Measurements from ENCODE around the gene CCDC61.

Gene CCDC61

DNA sequence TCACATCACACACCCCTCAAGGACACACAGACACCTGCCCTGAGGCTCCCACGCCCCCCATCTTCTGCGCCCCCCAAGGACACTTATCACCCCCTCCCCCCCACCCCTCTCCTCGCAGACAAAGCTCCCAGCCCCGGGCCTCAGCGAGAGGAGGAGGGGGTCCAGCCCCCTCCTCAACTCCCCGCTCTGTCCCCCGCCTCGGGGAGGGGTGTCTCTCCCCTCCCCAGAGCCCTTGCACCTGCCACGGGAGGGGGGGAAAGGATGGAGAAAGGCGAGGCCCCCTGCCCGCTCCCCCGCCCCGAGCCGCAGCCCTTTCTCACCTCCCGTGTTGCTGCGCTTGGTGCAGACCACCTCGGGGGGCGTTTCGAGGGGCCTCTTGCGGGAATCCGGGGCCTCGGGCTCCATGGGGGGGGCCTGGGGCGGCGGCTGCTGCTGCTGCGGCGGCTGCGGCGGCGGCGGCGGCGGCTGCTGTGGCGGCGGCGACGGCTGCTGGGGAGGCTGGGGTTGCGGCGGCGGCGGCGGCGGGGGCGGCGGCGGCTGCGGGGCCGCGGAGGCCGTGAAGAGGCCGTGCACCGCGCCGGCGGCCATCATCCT, 22.2 kb upstream of the CCDC61 start:
- no peaks in the 10 kb centered on the region for H3K9me3 ChIP-seq (ENCODE audit: control insufficient read depth in 5 of 5, low read length in 5 of 5)
- H3K27me3 ChIP-seq (ENCODE audit: control insufficient read depth in 5 of 5, insufficient read depth in 4 of 5, low read length in 5 of 5) = peaks cover 34 to 44% (median 38%) of the 10 kb centered on the region in 5 donors
- peaks cover 0 to 3% (median 0%) of the 10 kb centered on the region in 5 donors for H3K36me3 ChIP-seq (ENCODE audit: control insufficient read depth in 5 of 5, insufficient read depth in 5 of 5, low read length in 5 of 5)
- peaks cover 2 to 33% (median 19%) of the 10 kb centered on the region in 5 donors for H3K4me1 ChIP-seq (ENCODE audit: control insufficient read depth in 5 of 5, insufficient read depth in 5 of 5, low read length in 5 of 5)
- peak overlapping the region; percentile 77 for H3K27ac ChIP-seq (ENCODE audit: low read depth, low read length)
- peak overlapping the region in 1 of 5 donors; percentile 79 for H3K9ac ChIP-seq (ENCODE audit: low read length in 5 of 5)
- peak overlapping the region in 4 of 5 donors; percentile 47 to 84 (median 62) for H3K4me3 ChIP-seq (ENCODE audit: low read depth in 1 of 5, low read length in 5 of 5)

DNA sequence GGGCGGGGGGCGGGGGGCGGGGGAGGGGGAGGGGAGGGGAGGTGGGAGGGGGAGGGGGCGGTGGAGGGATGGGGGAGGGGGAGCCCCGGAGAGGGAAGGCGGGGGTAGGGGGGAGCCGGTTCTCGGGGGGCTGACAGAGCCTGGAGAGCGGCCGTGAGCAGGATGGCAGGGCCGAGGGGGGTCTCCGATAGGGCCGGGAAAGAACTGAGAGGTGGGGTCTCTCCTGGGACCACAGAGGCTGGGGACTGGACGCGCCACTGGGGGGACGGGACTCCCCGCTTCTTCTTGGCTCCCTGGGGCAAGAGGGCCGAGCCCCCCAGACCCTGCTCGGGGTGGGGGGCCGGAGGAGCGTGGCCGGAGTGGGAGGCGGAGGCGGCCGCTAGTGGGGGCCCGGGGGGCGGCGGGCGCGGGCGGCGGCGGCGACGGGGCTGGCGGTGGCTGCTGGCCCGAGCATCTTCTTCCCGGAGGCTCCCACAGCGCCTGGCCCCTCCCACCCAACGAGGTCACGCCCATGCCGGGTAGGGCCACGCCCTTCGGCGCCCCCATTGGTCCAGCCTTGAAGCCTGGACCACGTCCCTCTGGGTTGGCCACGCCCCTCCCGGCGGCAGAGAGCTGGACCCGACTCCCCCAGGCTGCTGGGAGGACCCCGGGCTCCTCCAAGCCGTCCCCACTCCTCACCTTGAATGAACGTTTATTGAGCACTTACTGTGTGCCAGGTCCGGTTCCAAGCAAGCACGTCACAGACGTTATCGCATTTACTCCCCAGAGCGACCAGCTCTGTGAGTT, 21.5 kb upstream of the CCDC61 start, which contains the start of gene NOVA2:
TSS of gene NOVA2 (minus strand) at position 313 of the 786 bp plus-strand sequence. CDS start 514 bp downstream, outside the sequence.
- Histone ChIP-seq H3K4me3 (ENCODE audit: low read depth in 1 of 5, low read length in 5 of 5) (peak within 1 kb of the TSS; percentile 33 to 84 (median 61)), H3K36me3 (ENCODE audit: control insufficient read depth in 5 of 5, insufficient read depth in 5 of 5, low read length in 5 of 5) (no peaks in the 10 kb centered on the region), H3K27ac (ENCODE audit: low read depth, low read length) (peak within 1 kb of the TSS; percentile 77), H3K9ac (ENCODE audit: low read length in 5 of 5) (peak within 1 kb of the TSS in 3 of 5 donors; percentile 0 to 79 (median 16)), H3K9me3 (ENCODE audit: control insufficient read depth in 5 of 5, low read length in 5 of 5) (no peaks in the 10 kb centered on the region), H3K27me3 (ENCODE audit: control insufficient read depth in 5 of 5, insufficient read depth in 4 of 5, low read length in 5 of 5) (peaks cover 34 to 43% (median 38%) of the 10 kb centered on the region in 5 donors), H3K4me1 (ENCODE audit: control insufficient read depth in 5 of 5, insufficient read depth in 5 of 5, low read length in 5 of 5) (peaks cover 2 to 33% (median 19%) of the 10 kb centered on the region in 5 donors)

DNA sequence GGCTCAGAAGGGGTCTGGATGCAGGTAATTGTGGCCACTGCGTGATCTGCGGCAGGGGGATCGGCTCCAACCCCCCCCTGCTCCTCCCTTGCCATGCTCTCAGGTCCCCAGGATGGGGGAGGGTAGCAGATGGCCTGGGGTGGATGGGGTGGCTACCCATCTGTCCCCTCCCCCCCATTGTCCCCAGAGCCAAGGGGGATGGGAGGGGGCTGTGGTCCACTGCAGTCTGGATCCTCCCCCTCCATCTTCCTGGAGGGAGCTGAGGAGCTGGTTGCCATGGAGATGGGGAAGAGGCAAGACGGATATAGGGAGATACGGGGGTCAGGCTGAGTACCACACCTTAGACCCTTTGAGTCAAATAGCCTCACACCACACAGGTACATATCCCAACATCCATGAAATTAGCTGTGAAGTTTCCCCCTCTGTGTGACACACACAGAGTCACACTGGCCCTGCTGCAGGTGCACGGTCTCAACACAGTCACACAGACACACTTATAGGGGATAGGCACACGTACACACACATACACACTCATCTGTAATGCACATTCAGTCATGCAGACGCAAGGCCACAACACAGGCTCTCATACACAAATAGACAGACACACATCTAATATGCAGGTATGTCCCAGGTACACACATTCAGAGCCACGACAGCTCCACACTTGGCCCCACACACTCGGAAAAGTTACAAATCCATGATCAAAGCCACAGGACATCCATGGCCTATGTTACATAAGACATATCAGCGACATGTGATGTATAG, 19.8 kb upstream of the CCDC61 start:
- H3K36me3 ChIP-seq (ENCODE audit: control insufficient read depth in 5 of 5, insufficient read depth in 5 of 5, low read length in 5 of 5) = no peaks in the 10 kb centered on the region
- peaks cover 32 to 47% (median 34%) of the 10 kb centered on the region in 5 donors for H3K27me3 ChIP-seq (ENCODE audit: control insufficient read depth in 5 of 5, insufficient read depth in 4 of 5, low read length in 5 of 5)
- H3K4me1 ChIP-seq (ENCODE audit: control insufficient read depth in 5 of 5, insufficient read depth in 5 of 5, low read length in 5 of 5) = peaks cover 2 to 23% (median 18%) of the 10 kb centered on the region in 5 donors
- no peak overlapping the region for H3K9ac ChIP-seq (ENCODE audit: low read length in 5 of 5)
- H3K27ac ChIP-seq (ENCODE audit: low read depth, low read length) = no peak overlapping the region
- H3K9me3 ChIP-seq (ENCODE audit: control insufficient read depth in 5 of 5, low read length in 5 of 5) = no peaks in the 10 kb centered on the region
- no peak overlapping the region for H3K4me3 ChIP-seq (ENCODE audit: low read depth in 1 of 5, low read length in 5 of 5)

DNA sequence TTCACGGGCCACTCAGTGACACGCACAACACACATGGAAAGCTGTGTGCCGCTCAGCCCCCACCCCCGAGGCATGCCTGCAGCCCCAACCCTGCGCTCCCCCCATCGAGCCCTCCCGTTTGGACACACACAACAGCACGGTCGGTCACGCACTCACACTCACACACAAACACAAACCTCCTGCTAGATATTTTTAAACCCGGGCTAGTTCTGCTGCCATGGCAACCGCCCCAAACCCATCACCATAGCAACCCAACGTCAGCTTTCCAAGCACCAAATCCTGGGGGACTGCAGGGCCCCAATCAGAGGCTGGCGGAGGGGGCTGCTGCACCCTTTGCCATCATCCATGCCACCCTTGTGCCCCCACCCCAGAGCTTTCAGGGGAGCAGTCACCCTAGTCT, 19.1 kb upstream of the CCDC61 start:
- Histone ChIP-seq H3K27ac (ENCODE audit: low read depth, low read length) (no peak overlapping the region), H3K9ac (ENCODE audit: low read length in 5 of 5) (no peak overlapping the region), H3K4me3 (ENCODE audit: low read depth in 1 of 5, low read length in 5 of 5) (no peak overlapping the region), H3K9me3 (ENCODE audit: control insufficient read depth in 5 of 5, low read length in 5 of 5) (no peaks in the 10 kb centered on the region), H3K27me3 (ENCODE audit: control insufficient read depth in 5 of 5, insufficient read depth in 4 of 5, low read length in 5 of 5) (peaks cover 28 to 40% (median 29%) of the 10 kb centered on the region in 5 donors), H3K4me1 (ENCODE audit: control insufficient read depth in 5 of 5, insufficient read depth in 5 of 5, low read length in 5 of 5) (peaks cover 2 to 16% (median 11%) of the 10 kb centered on the region in 5 donors), H3K36me3 (ENCODE audit: control insufficient read depth in 5 of 5, insufficient read depth in 5 of 5, low read length in 5 of 5) (no peaks in the 10 kb centered on the region)

DNA sequence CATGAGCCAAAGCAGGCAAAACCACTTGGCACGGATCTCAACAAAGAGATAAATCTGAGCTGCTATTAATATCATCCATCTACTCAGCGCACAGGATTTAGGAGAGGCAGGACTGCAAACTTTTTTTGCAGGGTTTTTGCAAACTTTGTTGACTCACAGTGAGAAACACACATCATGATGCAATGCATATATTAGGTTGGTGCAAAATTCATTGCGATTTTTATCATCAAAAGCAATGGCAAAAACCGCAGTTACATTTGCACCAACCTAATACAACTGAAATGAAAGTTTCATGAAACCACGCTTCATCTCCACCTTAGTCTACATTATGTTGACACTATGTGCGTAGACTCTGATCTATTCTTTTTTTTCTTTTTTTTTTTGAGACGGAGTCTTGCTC, 17.1 kb upstream of the CCDC61 start:
- Histone ChIP-seq H3K4me1 (ENCODE audit: control insufficient read depth in 5 of 5, insufficient read depth in 5 of 5, low read length in 5 of 5) (no peaks in the 10 kb centered on the region), H3K9me3 (ENCODE audit: control insufficient read depth in 5 of 5, low read length in 5 of 5) (no peaks in the 10 kb centered on the region), H3K36me3 (ENCODE audit: control insufficient read depth in 5 of 5, insufficient read depth in 5 of 5, low read length in 5 of 5) (no peaks in the 10 kb centered on the region), H3K9ac (ENCODE audit: low read length in 5 of 5) (no peak overlapping the region), H3K4me3 (ENCODE audit: low read depth in 1 of 5, low read length in 5 of 5) (no peak overlapping the region), H3K27ac (ENCODE audit: low read depth, low read length) (no peak overlapping the region), H3K27me3 (ENCODE audit: control insufficient read depth in 5 of 5, insufficient read depth in 4 of 5, low read length in 5 of 5) (peaks cover 12 to 24% (median 16%) of the 10 kb centered on the region in 5 donors)

DNA sequence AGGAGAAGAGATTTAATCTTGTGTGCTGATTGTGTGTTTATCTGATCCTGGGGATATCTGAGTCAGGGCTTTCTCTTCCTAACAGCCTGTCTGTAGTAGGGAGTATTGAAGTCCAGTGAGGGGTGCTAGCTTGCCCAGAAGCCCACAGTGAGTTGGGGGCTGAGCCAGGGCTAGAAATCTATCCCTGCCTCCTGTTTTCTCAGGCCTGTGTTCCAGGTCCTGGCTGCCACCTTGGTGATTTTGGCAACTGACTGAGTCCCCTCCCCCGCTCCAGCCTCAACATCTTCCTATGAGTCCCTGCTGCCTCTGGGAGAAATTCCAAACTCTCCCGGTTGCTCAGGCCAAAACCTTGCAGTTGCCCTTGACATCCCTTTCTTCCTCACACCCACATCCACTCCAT, 13.9 kb upstream of the CCDC61 start:
- Histone ChIP-seq H3K4me3 (ENCODE audit: low read depth in 1 of 5, low read length in 5 of 5) (no peak overlapping the region), H3K36me3 (ENCODE audit: control insufficient read depth in 5 of 5, insufficient read depth in 5 of 5, low read length in 5 of 5) (no peaks in the 10 kb centered on the region), H3K4me1 (ENCODE audit: control insufficient read depth in 5 of 5, insufficient read depth in 5 of 5, low read length in 5 of 5) (no peaks in the 10 kb centered on the region), H3K27me3 (ENCODE audit: control insufficient read depth in 5 of 5, insufficient read depth in 4 of 5, low read length in 5 of 5) (peaks cover 0 to 8% (median 4%) of the 10 kb centered on the region in 5 donors), H3K9ac (ENCODE audit: low read length in 5 of 5) (no peak overlapping the region), H3K9me3 (ENCODE audit: control insufficient read depth in 5 of 5, low read length in 5 of 5) (peaks cover 0 to 2% (median 0%) of the 10 kb centered on the region in 5 donors), H3K27ac (ENCODE audit: low read depth, low read length) (no peak overlapping the region)

DNA sequence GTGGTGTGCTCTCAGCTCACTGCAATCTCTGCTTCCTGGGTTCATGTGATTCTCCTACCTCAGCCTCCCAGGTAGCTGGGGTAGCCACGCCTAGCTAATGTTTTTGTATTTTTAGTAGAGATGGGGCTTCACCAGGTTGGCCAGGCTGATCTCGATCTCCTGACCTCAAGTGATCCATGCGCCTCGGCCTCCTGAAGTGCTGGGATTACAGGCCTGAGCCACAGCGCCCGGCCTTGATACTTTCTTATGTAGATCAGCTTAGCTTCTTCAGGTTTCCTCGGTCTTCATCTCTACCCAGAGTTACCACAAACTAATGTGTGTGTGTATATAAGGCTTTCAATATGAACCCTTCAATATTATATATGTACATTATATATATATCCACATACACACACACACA, 9.9 kb upstream of the CCDC61 start:
- Histone ChIP-seq H3K27me3 (ENCODE audit: control insufficient read depth in 5 of 5, insufficient read depth in 4 of 5, low read length in 5 of 5) (peaks cover 0 to 7% (median 0%) of the 10 kb centered on the region in 5 donors), H3K9ac (ENCODE audit: low read length in 5 of 5) (no peak overlapping the region), H3K4me1 (ENCODE audit: control insufficient read depth in 5 of 5, insufficient read depth in 5 of 5, low read length in 5 of 5) (no peaks in the 10 kb centered on the region), H3K9me3 (ENCODE audit: control insufficient read depth in 5 of 5, low read length in 5 of 5) (peaks cover 0 to 2% (median 0%) of the 10 kb centered on the region in 5 donors), H3K36me3 (ENCODE audit: control insufficient read depth in 5 of 5, insufficient read depth in 5 of 5, low read length in 5 of 5) (no peaks in the 10 kb centered on the region), H3K27ac (ENCODE audit: low read depth, low read length) (no peak overlapping the region), H3K4me3 (ENCODE audit: low read depth in 1 of 5, low read length in 5 of 5) (no peak overlapping the region)

DNA sequence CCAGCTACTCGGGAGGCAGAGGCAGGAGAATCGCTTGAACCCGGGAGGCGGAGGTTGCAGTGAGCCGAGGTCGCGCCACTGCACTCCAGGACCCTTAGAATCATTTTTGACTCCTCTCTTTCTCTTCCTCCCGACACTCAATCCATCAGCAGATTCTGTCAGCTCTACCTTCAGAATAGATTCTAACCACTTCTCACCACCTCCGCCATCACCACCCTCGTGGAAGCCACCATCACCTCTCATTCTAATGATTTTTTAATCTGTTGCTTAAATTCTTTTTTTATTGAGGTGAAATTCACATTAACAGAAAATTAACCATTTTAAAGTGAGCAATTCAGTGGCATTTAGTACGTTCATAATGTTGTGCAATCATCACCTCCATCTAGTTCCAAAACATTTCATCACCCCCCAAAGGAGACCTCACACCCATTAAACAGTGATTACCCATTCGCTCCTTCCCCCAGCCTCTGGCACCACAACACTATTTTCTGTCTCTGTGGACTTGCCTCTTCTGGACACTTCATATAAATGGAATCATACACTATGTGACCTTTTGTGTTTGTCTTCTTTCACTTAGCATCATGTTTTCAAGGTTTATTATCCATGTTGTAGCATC, 5.0 kb upstream of the CCDC61 start:
- no peaks in the 10 kb centered on the region for H3K9me3 ChIP-seq (ENCODE audit: control insufficient read depth in 5 of 5, low read length in 5 of 5)
- H3K9ac ChIP-seq (ENCODE audit: low read length in 5 of 5) = no peak overlapping the region
- H3K27ac ChIP-seq (ENCODE audit: low read depth, low read length) = no peak overlapping the region
- peaks cover 0 to 2% (median 0%) of the 10 kb centered on the region in 5 donors for H3K27me3 ChIP-seq (ENCODE audit: control insufficient read depth in 5 of 5, insufficient read depth in 4 of 5, low read length in 5 of 5)
- H3K36me3 ChIP-seq (ENCODE audit: control insufficient read depth in 5 of 5, insufficient read depth in 5 of 5, low read length in 5 of 5) = no peaks in the 10 kb centered on the region
- H3K4me1 ChIP-seq (ENCODE audit: control insufficient read depth in 5 of 5, insufficient read depth in 5 of 5, low read length in 5 of 5) = peaks cover 0 to 12% (median 6%) of the 10 kb centered on the region in 5 donors
- H3K4me3 ChIP-seq (ENCODE audit: low read depth in 1 of 5, low read length in 5 of 5) = no peak overlapping the region

DNA sequence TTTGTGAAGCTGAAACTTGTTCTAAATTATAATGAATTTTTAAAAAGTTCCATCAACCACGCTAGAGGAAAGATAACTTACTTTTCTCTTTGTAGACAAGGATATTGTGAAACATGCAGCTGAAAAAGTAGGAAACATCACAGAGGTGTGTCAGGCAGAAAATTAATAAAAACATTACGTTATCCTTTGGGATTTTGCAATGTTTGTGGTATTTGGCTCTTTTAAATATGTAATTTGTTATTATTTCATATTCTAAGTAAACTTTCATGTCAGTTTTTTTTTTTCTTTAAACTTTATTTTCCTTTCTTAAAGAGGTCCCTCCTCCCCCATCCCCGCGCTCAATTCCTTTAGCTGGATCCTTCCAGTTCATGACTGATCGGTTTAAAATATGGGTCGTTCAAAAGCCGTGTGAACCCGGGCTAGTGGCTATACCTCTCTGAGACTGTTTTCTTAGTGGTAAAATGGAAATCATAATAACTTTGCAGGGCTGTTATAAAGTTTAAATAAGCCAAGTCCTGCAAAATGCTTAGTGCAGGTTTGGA, 740 bp upstream of the CCDC61 start:
- Histone ChIP-seq H3K27ac (ENCODE audit: low read depth, low read length) (no peak overlapping the region), H3K36me3 (ENCODE audit: control insufficient read depth in 5 of 5, insufficient read depth in 5 of 5, low read length in 5 of 5) (peaks cover 0 to 5% (median 4%) of the 10 kb centered on the region in 5 donors), H3K9ac (ENCODE audit: low read length in 5 of 5) (peak overlapping the region in 4 of 5 donors; percentile 7 to 75 (median 62))

More for the DNA sequence above, 740 bp upstream of the CCDC61 start:
- peaks cover 6 to 23% (median 18%) of the 10 kb centered on the region in 5 donors for H3K4me1 ChIP-seq (ENCODE audit: control insufficient read depth in 5 of 5, insufficient read depth in 5 of 5, low read length in 5 of 5)
- H3K4me3 ChIP-seq (ENCODE audit: low read depth in 1 of 5, low read length in 5 of 5) = peak overlapping the region; percentile 64 to 89 (median 76)
- peaks cover 0 to 14% (median 4%) of the 10 kb centered on the region in 5 donors for H3K27me3 ChIP-seq (ENCODE audit: control insufficient read depth in 5 of 5, insufficient read depth in 4 of 5, low read length in 5 of 5)
- no peaks in the 10 kb centered on the region for H3K9me3 ChIP-seq (ENCODE audit: control insufficient read depth in 5 of 5, low read length in 5 of 5)

Data from subcutaneous abdominal adipose tissue (tissue), 5 donors.